Testis (tissue), 3 donors: ENCODE results near the gene ZNF805. TPM values are rescaled to one million over a fixed set of nuclear protein-coding genes. Genes with fewer than 3 reads are reported as not detected.

Source experiments
- DNase-seq: peaks from one replicate; pipeline ENCODE4 v3.0.0-alpha.2; 2019
- H3K27ac ChIP-seq, 2 donors: fragments of 200-600 bp; sonication (generic); one replicate each; pipeline ENCODE4 v1.5.1; 2019
- H3K27me3 ChIP-seq: fragments of 200-600 bp; sonication (generic); one replicate; pipeline ENCODE4 v1.5.1; 2019
- H3K36me3 ChIP-seq: fragments of 200-600 bp; sonication (generic); one replicate; pipeline ENCODE4 v1.5.1; 2017; ENCODE audit warnings: low read depth; ENCODE audit errors: missing control alignments
- H3K4me1 ChIP-seq: fragments of 200-600 bp; sonication (generic); one replicate; pipeline ENCODE4 v1.5.1; 2019
- H3K4me3 ChIP-seq, 2 donors: fragments of 200-600 bp; sonication (generic); one replicate each; pipeline ENCODE4 v1.5.1; 2017 to 2019
- H3K9me3 ChIP-seq: fragments of 200-600 bp; sonication (generic); one replicate; pipeline ENCODE4 v1.5.1; 2017
- POLR2A ChIP-seq: fragments of 450-650 bp; IDR thresholded peaks from one replicate; pipeline ENCODE4 v1.6.1; 2017; ENCODE audit warnings: antibody characterized with exemption, mild to moderate bottlenecking, moderate library complexity
- WGBS, 2 donors: methylation state at CpG; one replicate each; pipeline ENCODE4 v1.1.5; 2018; 5-methylcytosine and 5-hydroxymethylcytosine counted together
- intact Hi-C: fragments of 100-400 bp; cut with DNase I; formaldehyde crosslinking; loops from one replicate; pipeline ENCODE4 v1.15.1; 2023; ENCODE audit warnings: low total_unique reads
- polyA plus RNA-seq: library from polyadenylated mRNA; stranded (reverse); fragments of 350-450 nt; fragmentation: Illumina TruSeq; extraction: RNeasy Lipid Tissue Mini Kit (QIAGEN cat#74804); gene quantifications from one replicate; pipeline ENCODE4 v1.2.3, GENCODE V29; 2014; ENCODE audit warnings: low read depth, low replicate concordance; ENCODE audit not compliant: insufficient read depth
- total RNA-seq, 2 donors: library from RNA; depleted of rRNA; stranded (reverse); fragments of >200 nt; gene quantifications; one replicate each; pipeline ENCODE4 v1.2.3, GENCODE V29; 2016
- TF ChIP-seq, protein P1 (sequence below), 3 experiments: fragments of 450-650 bp in 2 of 3; fragments of 200-600 bp in 1 of 3; sonication (generic) in 1 of 3; IDR thresholded peaks; one replicate each; pipeline ENCODE4 v1.5.1; 2016 to 2019; ENCODE audit warnings: antibody characterized with exemption in 3 of 3, mild to moderate bottlenecking in 2 of 3, moderate library complexity in 1 of 3

Gene ZNF805
- total and polyA plus RNA-seq, 3 donors from 2014 or later: 6.8 to 23.0 (median 19.6) TPM

DNA sequence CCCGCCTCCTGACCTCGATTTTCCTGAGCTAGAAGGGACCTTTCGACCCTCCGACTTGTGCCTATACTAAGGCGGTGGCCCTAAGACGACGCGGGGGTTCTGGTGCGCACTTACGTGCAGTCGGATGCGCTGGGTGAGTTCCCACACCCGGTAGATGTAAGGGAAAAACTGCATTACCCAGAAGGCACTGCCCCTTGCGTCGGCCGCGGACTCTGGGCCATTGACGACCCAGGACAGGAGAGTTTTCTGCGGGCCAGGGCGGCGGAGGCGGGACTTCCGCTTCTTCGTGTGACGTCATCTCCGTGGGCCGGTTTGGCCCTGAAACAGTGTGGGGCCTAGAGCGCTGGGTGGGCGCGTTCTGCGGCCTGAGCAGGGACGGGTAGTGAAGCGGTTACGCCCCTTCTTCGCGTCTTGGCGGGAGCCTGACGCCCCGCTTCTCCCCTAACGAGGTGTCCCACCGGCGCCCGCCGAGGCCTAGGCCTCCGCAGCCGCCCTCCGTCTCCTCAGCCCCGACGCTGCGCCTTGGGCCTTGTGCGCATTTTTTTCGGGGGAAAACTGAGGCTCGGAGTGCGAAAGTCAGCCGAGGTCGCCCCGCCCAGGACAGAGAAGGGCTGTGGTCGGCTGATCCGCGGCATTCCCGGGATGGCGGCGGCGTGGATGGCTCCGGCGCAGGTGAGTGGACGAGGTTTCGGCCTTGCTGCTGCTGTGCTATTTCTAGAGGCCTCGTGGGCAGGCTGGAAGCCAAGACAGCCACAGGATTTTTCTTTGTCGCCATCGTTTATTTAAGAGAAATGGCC, 39.9 kb downstream of the ZNF805 start, which contains the start of gene ZNF460:
TSS of gene ZNF460 (plus strand) at position 321 of the 797 bp plus-strand sequence. CDS start at position 643, 322 bp downstream.
- Histone ChIP-seq H3K9me3 (no peaks in the 10 kb centered on the region), H3K36me3 (no peaks in the 10 kb centered on the region), H3K4me1 (peaks cover 17% of the 10 kb centered on the region), H3K4me3 (peak within 1 kb of the TSS; percentile 88 to 93), H3K27ac (peak within 1 kb of the TSS; percentile 94 to 97), H3K27me3 (no peaks in the 10 kb centered on the region)
- intact Hi-C loops: no loop called here
- 0% methylated on average over 15 to 69 of the region's 71 CpGs for WGBS, 2 donors
- peak; percentile 97 for DNase-seq
- TF ChIP-seq POLR2A: peak; percentile 28
- TF ChIP-seq, protein P1, sequence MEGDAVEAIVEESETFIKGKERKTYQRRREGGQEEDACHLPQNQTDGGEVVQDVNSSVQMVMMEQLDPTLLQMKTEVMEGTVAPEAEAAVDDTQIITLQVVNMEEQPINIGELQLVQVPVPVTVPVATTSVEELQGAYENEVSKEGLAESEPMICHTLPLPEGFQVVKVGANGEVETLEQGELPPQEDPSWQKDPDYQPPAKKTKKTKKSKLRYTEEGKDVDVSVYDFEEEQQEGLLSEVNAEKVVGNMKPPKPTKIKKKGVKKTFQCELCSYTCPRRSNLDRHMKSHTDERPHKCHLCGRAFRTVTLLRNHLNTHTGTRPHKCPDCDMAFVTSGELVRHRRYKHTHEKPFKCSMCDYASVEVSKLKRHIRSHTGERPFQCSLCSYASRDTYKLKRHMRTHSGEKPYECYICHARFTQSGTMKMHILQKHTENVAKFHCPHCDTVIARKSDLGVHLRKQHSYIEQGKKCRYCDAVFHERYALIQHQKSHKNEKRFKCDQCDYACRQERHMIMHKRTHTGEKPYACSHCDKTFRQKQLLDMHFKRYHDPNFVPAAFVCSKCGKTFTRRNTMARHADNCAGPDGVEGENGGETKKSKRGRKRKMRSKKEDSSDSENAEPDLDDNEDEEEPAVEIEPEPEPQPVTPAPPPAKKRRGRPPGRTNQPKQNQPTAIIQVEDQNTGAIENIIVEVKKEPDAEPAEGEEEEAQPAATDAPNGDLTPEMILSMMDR (IDR thresholded peaks at IDR 0.05): peak in 1 of 3 experiments; percentile 21

- Histone ChIP-seq H3K27me3 (no peaks in the 10 kb centered on the region), H3K4me3 (peak overlapping the region; percentile 88 to 93), H3K36me3 (no peaks in the 10 kb centered on the region), H3K27ac (peak overlapping the region; percentile 94 to 97), H3K9me3 (no peaks in the 10 kb centered on the region), H3K4me1 (peaks cover 17% of the 10 kb centered on the region)
- intact Hi-C loops: no loop called here
- DNase-seq: no peak
- WGBS, 2 donors: 2 to 3% methylated on average over 6 of the region's 6 CpGs
- TF ChIP-seq, protein P1 (IDR thresholded peaks at IDR 0.05): no peak
- no peak for TF ChIP-seq POLR2A
Measured at GRCh38 chr19:57280962-57281400, 40.5 kb downstream of the ZNF805 start.

GRCh38 chr19:57282011-57282643, 41.7 kb downstream of the ZNF805 start:
- WGBS, 2 donors: 58 to 71% methylated on average over 5 of the region's 5 CpGs
- intact Hi-C loops: no loop called here
- Histone ChIP-seq H3K36me3 (no peaks in the 10 kb centered on the region), H3K9me3 (no peaks in the 10 kb centered on the region), H3K27me3 (no peaks in the 10 kb centered on the region), H3K4me1 (peaks cover 17% of the 10 kb centered on the region), H3K4me3 (no peak overlapping the region), H3K27ac (no peak overlapping the region)
- TF ChIP-seq, protein P1 (IDR thresholded peaks at IDR 0.05): no peak
- no peak for TF ChIP-seq POLR2A
- DNase-seq: no peak

- H3K9me3 ChIP-seq: no peaks in the 10 kb centered on the region
- H3K27me3 ChIP-seq: no peaks in the 10 kb centered on the region
- TF ChIP-seq, protein P1 (IDR thresholded peaks at IDR 0.05): no peak
- no peak for TF ChIP-seq POLR2A
- DNase-seq: no peak
- intact Hi-C loops: no loop called here
- no peak overlapping the region for H3K27ac ChIP-seq
- H3K4me1 ChIP-seq: peaks cover 3% of the 10 kb centered on the region
- no peak overlapping the region for H3K4me3 ChIP-seq
- H3K36me3 ChIP-seq: peaks cover 7% of the 10 kb centered on the region
- 95 to 97% methylated on average over 4 of the region's 4 CpGs for WGBS, 2 donors
Measured at GRCh38 chr19:57288373-57288772, 47.9 kb downstream of the ZNF805 start.
